T-helper 1 cell (primary cell): Measurements from ENCODE around the gene GM2A.
"Not testable (repeated sequence)": the region's sequence is repeated elsewhere in the genome, so short reads cannot be mapped to it uniquely, and the experiment has no call there.

Source experiments
- DNase-seq, 5 donors: peaks; one replicate each; pipeline ENCODE4 v3.0.0-alpha.2; 2012 to 2020

GM2A gene

DNA sequence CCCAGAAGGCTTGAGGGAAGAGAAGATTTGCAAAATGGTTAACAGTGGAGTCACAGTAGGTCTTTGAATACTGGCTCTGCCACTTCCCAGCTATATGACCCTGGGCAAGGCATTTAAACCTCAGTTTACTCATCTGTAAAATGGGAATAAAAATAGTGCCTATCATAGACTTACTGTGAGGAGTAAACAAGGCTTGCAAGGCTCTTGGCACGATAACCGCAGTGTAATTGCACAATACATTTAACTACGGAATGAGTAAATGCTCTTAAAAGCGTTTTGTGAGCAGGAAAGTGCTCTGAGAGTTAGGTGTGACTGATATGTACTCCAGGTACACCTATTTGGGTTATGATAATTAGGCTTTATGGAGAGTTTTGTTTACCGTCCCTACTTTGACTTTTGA is 42.2 kb downstream of the GM2A start:
- no peak for DNase-seq

DNA sequence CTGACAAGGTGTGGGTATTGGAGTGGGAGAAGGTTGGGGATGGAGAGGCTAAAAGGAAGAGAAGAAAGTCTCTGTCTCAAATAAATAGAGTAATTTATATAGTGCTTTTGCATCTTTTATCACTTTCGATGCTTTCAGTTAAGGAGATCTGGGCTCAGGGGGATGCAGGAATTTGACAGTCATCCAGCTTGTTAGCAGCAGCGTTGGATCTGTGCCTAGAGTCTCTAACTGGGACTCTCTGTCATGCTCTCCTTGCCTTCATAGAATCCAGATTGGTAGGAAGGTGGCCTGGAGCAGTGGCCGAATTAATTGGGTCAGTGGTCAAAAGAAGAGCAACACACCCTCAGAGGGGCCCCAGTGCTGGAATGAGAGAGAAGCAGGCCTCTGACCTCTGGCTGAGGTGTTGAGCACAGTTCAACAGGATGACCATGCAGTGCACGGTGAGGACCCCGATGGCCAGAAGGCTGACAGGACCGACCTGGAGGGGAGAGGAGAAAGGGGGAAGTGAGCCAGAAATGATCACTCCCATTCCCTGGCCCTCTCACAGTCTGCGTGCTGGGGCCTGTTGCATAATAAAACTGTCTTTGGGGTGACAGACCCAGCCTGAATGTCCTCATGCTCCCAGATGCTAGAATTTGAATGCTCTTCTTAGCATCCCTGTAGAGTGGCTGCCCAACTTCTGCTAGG is 42.9 kb downstream of the GM2A start:
- no peak for DNase-seq

DNA sequence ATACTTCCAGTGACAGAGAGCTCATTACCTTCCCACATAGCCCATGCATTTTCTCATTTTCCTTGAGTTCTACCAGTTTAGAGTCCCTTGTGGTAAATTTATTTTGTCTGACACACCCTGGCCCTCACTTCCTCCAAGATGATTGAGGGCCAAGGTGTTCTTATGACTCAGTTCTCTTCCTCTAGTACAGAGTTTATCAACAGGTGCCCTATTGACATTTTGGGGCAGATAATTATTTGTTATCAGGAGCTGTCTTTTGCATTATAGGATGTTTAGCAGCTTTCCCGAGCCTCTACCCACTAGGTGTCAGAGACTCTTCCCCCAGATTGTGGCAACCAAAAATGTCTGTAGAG is 43.5 kb downstream of the GM2A start:
- no peak for DNase-seq

DNA sequence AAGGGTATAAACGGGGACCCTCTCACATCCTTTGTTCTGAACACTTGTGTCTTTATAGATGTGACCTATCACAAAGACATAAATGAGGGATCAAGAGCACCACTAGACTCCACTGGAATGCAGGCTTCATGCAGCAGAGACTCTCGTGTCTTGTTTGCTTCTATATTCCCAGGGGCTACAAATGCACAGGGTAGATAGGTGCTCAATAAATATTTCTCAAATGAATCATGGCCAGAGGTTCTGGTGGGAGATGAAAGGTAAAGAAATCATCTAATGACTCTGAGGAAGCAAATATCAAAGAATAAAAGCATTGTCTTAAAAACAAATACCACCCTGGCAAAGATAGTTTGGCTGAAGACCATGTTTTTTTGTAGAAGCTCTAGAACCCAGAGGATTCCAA is 44.0 kb downstream of the GM2A start:
- no peak for DNase-seq

DNA sequence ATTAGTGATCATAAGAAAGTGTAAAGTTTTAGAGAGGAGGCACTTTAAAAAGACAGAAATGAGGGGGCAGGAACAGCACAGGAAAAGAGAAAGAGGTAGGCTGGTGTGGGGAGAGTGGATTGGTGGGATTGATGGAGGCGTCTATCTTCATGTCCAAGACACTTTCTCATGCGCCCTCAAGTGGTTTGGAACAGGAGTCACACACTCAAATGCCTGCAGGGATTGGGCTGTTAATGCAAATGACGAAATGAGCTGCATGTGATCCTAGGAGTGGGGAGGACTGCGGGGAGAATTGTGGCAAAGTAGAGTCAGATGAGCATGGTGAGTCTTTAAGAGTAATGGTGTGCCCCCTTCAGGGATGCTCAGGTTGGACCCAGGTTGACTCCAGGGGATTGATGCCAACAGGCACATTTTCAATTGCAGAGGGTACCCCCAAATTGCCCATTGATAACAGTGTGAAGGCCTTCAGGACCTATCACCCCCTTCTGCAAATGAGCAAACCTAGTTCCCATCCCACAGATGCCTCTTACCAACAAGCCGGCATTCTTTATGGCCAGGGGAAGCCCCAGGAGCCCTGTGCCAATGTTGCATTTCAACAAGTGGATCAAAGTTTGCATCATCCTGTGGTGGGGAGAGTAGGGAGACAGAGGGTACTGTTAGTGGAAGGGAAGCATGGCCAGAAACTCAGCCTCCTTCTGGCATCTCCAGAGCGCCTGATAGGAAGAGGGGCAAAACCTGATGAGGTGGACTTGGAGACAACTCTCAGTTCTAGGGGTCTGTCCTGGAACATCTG is 45.3 kb downstream of the GM2A start:
- DNase-seq = no peak

DNA sequence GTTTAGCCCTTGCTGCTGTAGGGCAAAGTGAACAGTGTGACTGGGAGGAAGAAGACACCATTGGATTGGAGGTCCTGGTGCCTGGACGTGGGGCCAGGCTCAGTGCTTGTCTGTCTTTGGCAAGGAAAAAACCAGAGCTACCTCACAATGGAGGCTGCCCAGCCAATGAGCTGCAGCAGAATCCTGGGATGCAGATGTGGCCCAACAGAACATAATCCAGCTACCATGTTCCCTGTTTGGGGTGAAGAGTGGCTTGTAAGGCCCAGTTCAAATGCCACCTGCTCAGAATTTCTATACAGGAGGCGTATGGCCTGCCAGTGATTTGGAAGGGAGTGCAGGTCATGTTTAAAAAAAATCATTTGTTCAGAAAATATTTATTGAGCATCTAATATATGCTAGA is 50.7 kb downstream of the GM2A start, which contains the start of gene SLC36A3:
SLC36A3 (minus strand) TSS at position 101 of the 400 bp plus-strand sequence. CDS start 412 bp downstream, outside the sequence.
- DNase-seq = no peak

DNA sequence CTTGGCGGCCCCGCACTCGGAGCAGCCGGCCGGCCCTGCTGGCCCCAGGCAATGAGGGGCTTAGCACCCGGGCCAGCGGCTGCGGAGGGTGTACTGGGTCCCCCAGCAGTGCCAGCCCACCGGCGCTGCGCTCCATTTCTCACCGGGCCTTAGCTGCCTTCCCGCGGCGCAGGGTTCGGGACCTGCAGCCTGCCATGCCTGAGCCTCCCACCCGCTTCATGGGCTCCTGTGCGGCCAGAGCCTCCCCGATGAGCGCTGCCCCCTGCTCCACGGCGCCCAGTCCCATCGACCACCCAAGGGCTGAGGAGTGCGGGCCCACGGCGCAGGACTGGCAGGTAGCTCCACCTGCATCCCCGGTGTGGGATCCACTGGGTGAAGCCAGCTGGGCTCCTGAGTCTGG is 56.3 kb downstream of the GM2A start:
- DNase-seq = not testable (repeated sequence)

DNA sequence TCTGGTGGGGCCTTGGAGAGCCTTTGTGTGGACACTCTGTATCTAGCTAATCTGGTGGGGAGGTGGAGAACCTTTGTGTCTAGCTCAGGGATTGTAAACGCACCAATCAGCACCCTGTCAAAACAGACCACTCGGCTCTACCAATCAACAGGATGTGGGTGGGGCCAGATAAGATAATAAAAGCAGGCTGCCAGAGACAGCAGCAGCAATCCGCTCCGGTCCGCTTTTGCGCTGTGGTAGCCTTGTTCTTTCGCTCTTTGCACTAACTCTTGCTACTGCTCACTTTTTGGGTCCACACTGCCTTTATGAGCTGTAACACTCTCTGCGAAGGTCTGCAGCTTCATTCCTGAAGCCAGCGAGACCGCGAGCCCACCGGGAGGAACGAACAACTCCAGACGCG is 56.8 kb downstream of the GM2A start:
- DNase-seq = not testable (repeated sequence)

DNA sequence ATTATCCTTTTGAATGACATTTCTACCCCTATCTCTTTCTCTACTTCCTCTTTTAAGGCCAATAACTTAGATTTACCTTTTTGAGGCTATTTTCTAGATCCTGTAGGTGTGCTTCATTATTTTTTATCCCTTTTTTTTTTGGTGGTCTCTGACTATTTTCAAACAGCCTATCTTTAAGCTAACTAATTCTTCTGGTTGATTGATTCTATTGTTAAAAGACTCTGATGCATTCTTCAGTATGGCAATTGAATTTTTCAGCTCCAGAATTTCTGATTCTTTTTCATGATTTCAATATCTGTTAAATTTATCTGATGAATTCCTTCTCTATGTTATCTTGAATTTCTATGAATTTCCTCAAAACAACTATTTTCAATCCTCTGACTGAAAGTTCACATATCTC is 57.9 kb downstream of the GM2A start:
- DNase-seq = no peak

DNA sequence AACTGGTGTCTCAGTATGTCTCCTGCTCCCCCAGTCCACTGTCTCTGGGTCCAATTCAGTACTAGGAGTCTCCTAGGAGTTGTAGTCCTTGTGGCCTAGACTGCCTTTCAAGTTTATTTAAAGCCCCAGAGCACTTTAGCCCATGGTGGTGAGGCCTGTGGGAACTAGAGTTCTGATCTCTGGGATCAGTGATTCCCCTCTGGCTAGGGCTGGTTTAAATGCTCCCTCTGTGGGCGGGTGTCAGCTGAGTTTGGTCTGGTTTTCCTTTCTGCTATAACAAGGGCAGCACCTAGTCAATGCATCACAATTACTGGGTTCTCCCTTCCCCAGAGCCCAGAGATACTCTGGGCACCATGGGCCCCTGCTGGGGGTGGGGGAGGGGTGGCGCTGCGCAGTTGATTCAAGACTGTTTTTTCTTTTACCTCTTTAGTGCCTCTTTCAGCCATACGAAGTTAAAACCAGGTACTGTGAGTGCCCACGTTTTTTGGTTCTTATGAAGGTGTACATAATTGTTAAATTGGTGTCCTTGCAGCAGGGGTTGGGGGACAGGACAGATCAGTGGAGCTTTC is 59.9 kb downstream of the GM2A start:
- DNase-seq = no peak

DNA sequence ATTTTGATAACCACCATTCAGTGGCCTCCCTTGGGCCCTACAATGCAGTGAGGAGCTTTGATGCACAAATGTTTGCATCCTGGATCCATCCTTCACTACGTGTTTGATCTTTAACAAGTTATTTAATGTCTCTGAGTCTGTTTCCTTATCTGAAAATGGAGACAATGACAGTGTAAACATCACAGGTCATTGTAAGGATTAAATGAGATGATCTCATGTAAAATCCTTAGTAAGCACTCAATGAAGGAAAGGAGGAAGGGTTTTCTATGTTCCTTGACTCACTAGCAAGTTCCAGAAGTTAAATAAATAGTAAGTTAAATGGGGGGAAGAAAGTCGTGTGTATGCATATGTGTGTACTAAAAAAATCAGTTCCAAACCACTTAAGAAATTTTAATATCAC is 60.4 kb downstream of the GM2A start:
- no peak for DNase-seq

DNA sequence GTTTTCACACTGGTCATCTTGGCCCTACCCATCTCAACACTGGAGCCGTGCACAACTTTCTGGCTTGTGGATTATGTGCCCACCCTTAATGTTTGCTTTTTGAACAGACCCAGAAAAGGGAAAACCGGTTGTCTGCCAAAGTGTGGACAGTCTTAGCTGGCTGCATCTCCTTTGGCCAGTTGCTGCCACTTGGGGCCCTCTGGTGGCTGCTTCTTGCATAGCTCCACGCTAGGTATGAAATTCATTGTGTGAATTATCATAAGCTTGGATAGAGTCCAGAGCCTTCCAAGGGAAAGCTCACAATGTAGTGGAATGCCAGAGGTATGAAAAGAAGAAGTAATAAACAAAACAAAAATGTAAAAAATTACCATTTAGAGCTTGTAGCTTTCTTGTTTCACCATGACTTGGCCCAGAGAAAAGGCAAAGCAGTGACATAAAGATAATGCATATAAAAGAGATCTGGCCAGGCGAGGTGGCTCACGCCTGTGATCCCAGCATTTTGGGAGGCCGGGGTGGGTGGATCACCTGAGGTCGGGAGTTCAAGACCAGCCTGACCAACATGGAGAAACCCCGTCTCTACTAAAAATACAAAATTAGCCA is 63.1 kb downstream of the GM2A start:
- DNase-seq = peak in 2 of 5 donors; percentile 26 to 31

DNA sequence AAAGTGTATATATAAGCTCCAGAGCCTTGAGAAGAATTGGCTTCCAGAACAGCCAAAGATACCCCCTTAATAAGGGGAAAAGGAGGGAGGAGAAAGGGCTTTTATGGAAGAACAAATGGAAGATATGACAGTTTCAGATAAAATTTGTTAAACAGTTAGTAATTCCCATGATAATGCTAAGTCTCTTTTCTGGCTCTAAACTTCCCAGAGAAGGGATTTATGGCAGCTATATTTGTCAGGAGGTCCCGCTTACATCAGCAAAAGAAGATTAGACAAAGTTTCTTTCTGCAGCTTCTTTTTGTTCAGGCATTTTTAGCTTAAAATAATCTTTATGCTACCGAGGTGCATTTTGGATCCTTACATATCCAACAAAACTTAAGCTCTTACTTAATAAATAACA is 64.9 kb downstream of the GM2A start:
- no peak for DNase-seq

DNA sequence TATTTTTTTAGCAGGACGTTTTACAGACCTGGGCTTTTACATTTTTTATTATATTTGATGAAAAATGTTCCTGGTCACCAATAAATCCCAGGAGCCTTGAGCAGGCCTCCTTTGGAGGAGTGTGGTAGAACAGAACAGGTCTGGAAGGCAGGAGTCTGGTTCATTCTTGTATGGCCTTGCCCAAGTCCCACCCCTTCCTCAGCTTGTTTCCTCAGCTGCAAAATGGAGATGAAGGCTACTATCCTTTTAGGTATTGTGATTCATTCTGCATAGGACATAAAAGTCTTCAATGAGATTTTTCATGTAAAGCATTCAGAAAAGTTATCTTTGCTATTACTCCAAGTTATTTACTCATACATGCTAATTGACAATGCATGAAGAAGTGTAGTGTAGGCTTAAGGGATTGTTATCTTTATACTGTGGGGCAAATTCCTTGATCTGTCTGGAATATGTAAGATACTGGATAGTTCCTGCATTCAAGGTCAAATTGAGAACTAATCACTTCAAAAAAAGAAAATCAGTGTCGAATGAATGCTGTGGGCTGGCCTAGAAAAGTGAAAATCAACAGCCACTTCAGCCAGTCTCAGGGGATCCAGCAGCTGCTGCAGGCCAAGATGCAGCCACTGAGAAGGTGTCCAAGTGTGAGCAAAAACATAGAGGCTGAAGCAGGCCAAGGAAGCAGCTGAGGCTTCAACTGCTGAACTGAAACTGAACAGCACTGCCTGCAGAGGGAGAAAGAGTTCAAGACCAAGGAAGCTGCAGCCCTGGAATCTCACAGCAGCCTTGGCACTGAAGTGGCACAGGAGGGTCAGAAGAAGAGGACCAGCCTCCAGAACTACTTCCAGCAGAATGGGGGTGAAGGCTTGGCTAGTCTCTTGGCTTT is 66.1 kb downstream of the GM2A start:
- no peak for DNase-seq
